Gastroesophageal sphincter (tissue), 3 donors: ENCODE data around the gene CASQ1.

ENCODE experiments used
- CTCF ChIP-seq, 4 experiments: fragments of 200-600 bp in 2 of 4; fragments of 450-650 bp in 2 of 4; sonication (generic) in 1 of 4; IDR thresholded peaks; one replicate each; pipeline ENCODE4 v1.5.1; 2017 to 2019; ENCODE audit warnings: antibody characterized with exemption in 4 of 4, mild to moderate bottlenecking in 2 of 4, moderate library complexity in 2 of 4
- POLR2A ChIP-seq, 2 donors: fragments of 450-650 bp; IDR thresholded peaks; one replicate each; pipeline ENCODE4 v1.6.1; 2017; ENCODE audit warnings: antibody characterized with exemption in 2 of 2, mild to moderate bottlenecking in 2 of 2, moderate library complexity in 1 of 2
- POLR2AphosphoS5 ChIP-seq: sonication (generic); formaldehyde crosslinking; IDR thresholded peaks from one replicate; pipeline ENCODE4 v1.6.1; 2017; ENCODE audit warnings: antibody characterized with exemption

- TF ChIP-seq CTCF (IDR thresholded peaks at IDR 0.05) = no peak
- no peak for TF ChIP-seq POLR2AphosphoS5
- no peak for TF ChIP-seq POLR2A (IDR thresholded peaks at IDR 0.05)
These were observed at the start of gene CASQ1 for GRCh38 chr1:160189649-160190625.
